IMR-90 (cell line): ENCODE measurements around the gene SCML2. TPM values are rescaled to one million over a fixed set of nuclear protein-coding genes. Genes with fewer than 3 reads are reported as not detected.

Source experiments
- ATAC-seq: fragments of 200-7000 bp; cut with Tn5 transposase; 2 replicates; pipeline ENCODE4 v1.9.1; 2020; ENCODE audit warnings: low read depth, mild to moderate bottlenecking, moderate library complexity
- BruUV-seq: library from RNA; stranded (reverse); fragments of 400-500 nt; replicated peaks from 2 replicates; lab custom pipeline; 2021; lab: Mats Ljungman, UMichigan
- CTCF ChIA-PET: fragments of 300-600 bp; formaldehyde crosslinking; extraction: SDS; loops from one replicate; lab custom pipeline; 2021; ENCODE audit warnings: antibody characterized with exemption; lab: Yijun Ruan, JAX
- POLR2A ChIA-PET: fragments of 300-600 bp; sonication (Branson Sonifier 250); formaldehyde crosslinking; loops from one replicate; lab custom pipeline; 2022; ENCODE audit warnings: antibody characterized with exemption; ENCODE audit not compliant: unreplicated experiment; lab: Charles Lee
- DNase-seq: peaks from one replicate; pipeline ENCODE4 v3.0.0; 2013
- H2AFZ ChIP-seq: replicated peaks from 2 replicates; pipeline ENCODE3; 2013; ENCODE audit warnings: low read length, mild to moderate bottlenecking; ENCODE audit not compliant: poor library complexity
- H2AK5ac ChIP-seq: 2 replicates; pipeline ENCODE4 v1.6.1; 2013; ENCODE audit warnings: low read depth, low read length, inconsistent platforms
- H2AK9ac ChIP-seq: replicated peaks from 2 replicates; pipeline ENCODE3; 2013; ENCODE audit warnings: mild to moderate bottlenecking, low read depth, low read length, moderate library complexity; ENCODE audit not compliant: poor library complexity
- H2BK120ac ChIP-seq: 2 replicates; pipeline ENCODE4 v1.6.1; 2013; ENCODE audit warnings: low read depth, low read length, inconsistent platforms
- H2BK15ac ChIP-seq: 3 replicates; pipeline ENCODE4 v1.6.1; 2013; ENCODE audit warnings: low read depth, low read length, inconsistent platforms
- H2BK20ac ChIP-seq: 2 replicates; pipeline ENCODE4 v1.6.1; 2013; ENCODE audit warnings: low read depth, mild to moderate bottlenecking, inconsistent platforms, low read length, moderate library complexity
- H2BK5ac ChIP-seq: 2 replicates; pipeline ENCODE4 v1.6.1; 2013; ENCODE audit warnings: mild to moderate bottlenecking, low read depth, low read length, inconsistent platforms; ENCODE audit not compliant: poor library complexity, severe bottlenecking
- H3K14ac ChIP-seq: replicated peaks from 2 replicates; pipeline ENCODE4 v1.6.1; 2013; ENCODE audit warnings: low read depth, low read length, inconsistent platforms
- H3K18ac ChIP-seq: 2 replicates; pipeline ENCODE4 v1.6.1; 2013; ENCODE audit warnings: low read depth, low read length, control low read depth
- H3K23ac ChIP-seq: 2 replicates; pipeline ENCODE4 v1.6.1; 2013; ENCODE audit warnings: low read depth, low read length, inconsistent platforms
- H3K27ac ChIP-seq: 2 replicates; pipeline ENCODE4 v1.5.1; 2013; ENCODE audit warnings: mild to moderate bottlenecking, control low read depth, low read length; ENCODE audit not compliant: insufficient read depth
- H3K27me3 ChIP-seq: 2 replicates; pipeline ENCODE4 v1.6.1; 2013; ENCODE audit warnings: low read length; ENCODE audit not compliant: control insufficient read depth, insufficient read depth
- H3K36me3 ChIP-seq: 2 replicates; pipeline ENCODE4 v1.6.1; 2013; ENCODE audit warnings: low read length, mixed read lengths; ENCODE audit not compliant: control insufficient read depth, insufficient read depth
- H3K4ac ChIP-seq: 2 replicates; pipeline ENCODE4 v1.6.1; 2013; ENCODE audit warnings: low read depth, low read length, inconsistent platforms
- H3K4me1 ChIP-seq: 2 replicates; pipeline ENCODE4 v1.6.1; 2013; ENCODE audit warnings: low read length, mixed read lengths; ENCODE audit not compliant: control insufficient read depth, insufficient read depth
- H3K4me2 ChIP-seq: 2 replicates; pipeline ENCODE4 v1.6.1; 2013; ENCODE audit warnings: low read depth, mild to moderate bottlenecking, control low read depth, low read length, moderate library complexity
- H3K4me3 ChIP-seq: 2 replicates; pipeline ENCODE4 v1.5.1; 2013; ENCODE audit warnings: low read depth, mild to moderate bottlenecking, control low read depth, low read length, moderate library complexity; ENCODE audit not compliant: insufficient read depth
- H3K56ac ChIP-seq: 2 replicates; pipeline ENCODE4 v1.6.1; 2013; ENCODE audit warnings: low read length, inconsistent platforms; ENCODE audit not compliant: insufficient read depth; ENCODE audit errors: extremely low read depth
- H3K79me1 ChIP-seq, 2 experiments: 2 replicates each; pipeline ENCODE4 v1.6.1; 2013; ENCODE audit warnings: low read length in 2 of 2, inconsistent platforms in 1 of 2, low read depth in 1 of 2
- H3K9ac ChIP-seq: 2 replicates; pipeline ENCODE4 v1.6.1; 2013; ENCODE audit warnings: low read depth, low read length, control low read depth
- H3K9me1 ChIP-seq: 2 replicates; pipeline ENCODE4 v1.6.1; 2013; ENCODE audit warnings: low read length, inconsistent platforms; ENCODE audit not compliant: insufficient read depth
- H3K9me3 ChIP-seq: 2 replicates; pipeline ENCODE4 v1.6.1; 2013; ENCODE audit warnings: low read length; ENCODE audit not compliant: control insufficient read depth, insufficient read depth
- H4K20me1 ChIP-seq: 2 replicates; pipeline ENCODE4 v1.6.1; 2013; ENCODE audit warnings: low read length, inconsistent platforms; ENCODE audit not compliant: insufficient read depth
- H4K5ac ChIP-seq: 2 replicates; pipeline ENCODE4 v1.6.1; 2013; ENCODE audit warnings: mild to moderate bottlenecking, low read depth, low read length, control low read depth
- H4K8ac ChIP-seq, 2 experiments: 2 replicates each; pipeline ENCODE4 v1.6.1; 2013; ENCODE audit warnings: low read depth in 2 of 2, low read length in 2 of 2, control low read depth in 1 of 2, inconsistent platforms in 1 of 2
- H4K91ac ChIP-seq: 2 replicates; pipeline ENCODE4 v1.6.1; 2013; ENCODE audit warnings: low read depth, low read length, inconsistent platforms; ENCODE audit not compliant: insufficient read depth
- BHLHE40 ChIP-seq: fragments of 150-350 bp; IDR thresholded peaks from 2 replicates; pipeline ENCODE4 v1.6.1; 2016; ENCODE audit warnings: mild to moderate bottlenecking, low read depth, low read length
- CEBPB ChIP-seq: IDR thresholded peaks from 2 replicates; pipeline ENCODE4 v1.6.1; 2012; ENCODE audit warnings: low read depth, low read length, improper control_type of control experiment
- CHD1 ChIP-seq: IDR thresholded peaks from 2 replicates; pipeline ENCODE4 v1.6.1; 2012; ENCODE audit warnings: low read depth, low read length, improper control_type of control experiment
- CTCF ChIP-seq: conservative IDR thresholded peaks from 2 replicates; pipeline ENCODE4 v1.5.1; 2012; ENCODE audit warnings: mild to moderate bottlenecking, low read depth, low read length, improper control_type of control experiment
- ELK1 ChIP-seq: fragments of 150-350 bp; IDR thresholded peaks from 2 replicates; pipeline ENCODE4 v1.6.1; 2016; ENCODE audit warnings: low read depth, mild to moderate bottlenecking, low read length, moderate library complexity, borderline replicate concordance
- FOS ChIP-seq: fragments of 150-350 bp; IDR thresholded peaks from 2 replicates; pipeline ENCODE4 v1.6.1; 2016; ENCODE audit warnings: low read depth, low read length
- MAFK ChIP-seq: IDR thresholded peaks from 2 replicates; pipeline ENCODE4 v1.6.1; 2012; ENCODE audit warnings: low read depth, low read length, improper control_type of control experiment
- MAZ ChIP-seq: IDR thresholded peaks from 2 replicates; pipeline ENCODE4 v1.6.1; 2012; ENCODE audit warnings: low read depth, mild to moderate bottlenecking, low read length, improper control_type of control experiment, moderate library complexity, borderline replicate concordance
- MXI1 ChIP-seq: IDR thresholded peaks from 2 replicates; pipeline ENCODE4 v1.6.1; 2012; ENCODE audit warnings: low read depth, mild to moderate bottlenecking, low read length, moderate library complexity, borderline replicate concordance
- NFE2L2 ChIP-seq: fragments of 150-350 bp; IDR thresholded peaks from 2 replicates; pipeline ENCODE4 v1.6.1; 2016; ENCODE audit warnings: low read depth, mild to moderate bottlenecking, low read length
- POLR2A ChIP-seq: IDR thresholded peaks from 2 replicates; pipeline ENCODE4 v1.6.1; 2012; ENCODE audit warnings: mild to moderate bottlenecking, low read depth, low read length
- RAD21 ChIP-seq: IDR thresholded peaks from 2 replicates; pipeline ENCODE4 v1.6.1; 2012; ENCODE audit warnings: low read length, improper control_type of control experiment
- RFX5 ChIP-seq: IDR thresholded peaks from 2 replicates; pipeline ENCODE4 v1.8.0; 2012; ENCODE audit warnings: low read depth, mild to moderate bottlenecking, low read length, moderate library complexity
- USF2 ChIP-seq: fragments of 150-350 bp; IDR thresholded peaks from 2 replicates; pipeline ENCODE4 v1.6.1; 2017; ENCODE audit warnings: mild to moderate bottlenecking, antibody characterized with exemption, low read length, low read depth
- WGBS, 2 experiments: methylation state at CpG; one replicate each; pipeline versions ENCODE4 v1.1.5 to v1.1.7; 2013; ENCODE audit warnings: missing lambda C conversion rate in 2 of 2; ENCODE audit not compliant: insufficient read length in 1 of 2; ENCODE audit errors: extremely low coverage in 2 of 2; 5-methylcytosine and 5-hydroxymethylcytosine counted together
- dilution Hi-C: fragments of 300-500 bp; cut with HindIII; formaldehyde crosslinking; loops from one replicate; pipeline ENCODE4 v1.14.3; 2018; ENCODE audit warnings: low sequenced_read_pairs; ENCODE audit not compliant: unreplicated experiment
- in situ Hi-C: fragments of 300-500 bp; cut with MboI; formaldehyde crosslinking; loops from 3 replicates; pipeline ENCODE4 v1.14.3; 2019; ENCODE audit warnings: low sequenced_read_pairs, inconsistent platforms, mixed read lengths
- intact Hi-C: fragments of 100-400 bp; cut with micrococcal nuclease; formaldehyde crosslinking; loops from 2 replicates; pipeline ENCODE4 v1.10.0; 2022
- polyA plus RNA-seq, 3 experiments: library from polyadenylated mRNA; depleted of rRNA; stranded (reverse); fragments of >200 nt; gene quantifications; 2 replicates each; pipeline ENCODE4 v1.2.3, GENCODE V29; 2012; ENCODE audit warnings: low replicate concordance in 1 of 3
- total RNA-seq: library from RNA; depleted of rRNA; stranded (reverse); fragments of >200 nt; gene quantifications from 2 replicates; pipeline ENCODE4 v1.2.3, GENCODE V29; 2012

SCML2 gene
- total and polyA plus RNA-seq, 2 of the 4 experiments (the other 2 are of a cell fraction), result 1.3 to 1.7 TPM

GRCh38 chrX:18194688-18195087 lies 159.8 kb downstream of the SCML2 start:
- Histone ChIP-seq H3K9me1 (no peaks in the 10 kb centered on the region), H3K56ac (no peak overlapping the region), H3K4me3 (no peak overlapping the region), H4K91ac (no peak overlapping the region), H2BK15ac (no peak overlapping the region), H2BK120ac (no peak overlapping the region), H3K27ac (no peak overlapping the region), H2AK5ac (no peak overlapping the region), H3K18ac (no peak overlapping the region), H3K36me3 (no peaks in the 10 kb centered on the region), H2BK20ac (no peak overlapping the region), H4K8ac (no peak overlapping the region), H3K9me3 (no peaks in the 10 kb centered on the region), H2BK5ac (no peak overlapping the region), H2AFZ (no peak overlapping the region), H3K4me1 (no peaks in the 10 kb centered on the region), H3K4ac (no peak overlapping the region), H3K9ac (no peak overlapping the region), H3K23ac (no peak overlapping the region), H3K27me3 (no peaks in the 10 kb centered on the region), H3K14ac (no peak overlapping the region), H2AK9ac (no peak overlapping the region), H3K79me1 (no peaks in the 10 kb centered on the region), H4K20me1 (no peaks in the 10 kb centered on the region), H4K5ac (no peak overlapping the region), H3K4me2 (no peak overlapping the region)
- no peak for ATAC-seq
- BruUV-seq, result no TSS peak
- dilution Hi-C loops, result no loop called here
- DNase-seq, result no peak
- ChIA-PET POLR2A (no interaction called here), CTCF (no interaction called here)
- intact Hi-C loops, result no loop called here
- TF ChIP-seq POLR2A, result no peak
- TF ChIP-seq CHD1, result no peak
- TF ChIP-seq RFX5, result no peak
- TF ChIP-seq ELK1, result no peak
- TF ChIP-seq MAZ, result no peak
- no peak for TF ChIP-seq CEBPB
- no peak for TF ChIP-seq RAD21
- TF ChIP-seq CTCF, result no peak
- TF ChIP-seq USF2, result no peak
- no peak for TF ChIP-seq BHLHE40
- TF ChIP-seq MAFK, result no peak
- TF ChIP-seq NFE2L2, result no peak
- TF ChIP-seq MXI1, result no peak
- TF ChIP-seq FOS, result no peak
- in situ Hi-C loops, result no loop called here
- no CpG with 5 or more reads among the region's 1 CpG for WGBS, 2 experiments
